Measurements from ENCODE around the gene REP15.
"Not testable (repeated sequence)": the region's sequence is repeated elsewhere in the genome, so short reads cannot be mapped to it uniquely, and the experiment has no call there.

The REP15 gene, protein sequence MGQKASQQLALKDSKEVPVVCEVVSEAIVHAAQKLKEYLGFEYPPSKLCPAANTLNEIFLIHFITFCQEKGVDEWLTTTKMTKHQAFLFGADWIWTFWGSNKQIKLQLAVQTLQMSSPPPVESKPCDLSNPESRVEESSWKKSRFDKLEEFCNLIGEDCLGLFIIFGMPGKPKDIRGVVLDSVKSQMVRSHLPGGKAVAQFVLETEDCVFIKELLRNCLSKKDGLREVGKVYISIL

DNA sequence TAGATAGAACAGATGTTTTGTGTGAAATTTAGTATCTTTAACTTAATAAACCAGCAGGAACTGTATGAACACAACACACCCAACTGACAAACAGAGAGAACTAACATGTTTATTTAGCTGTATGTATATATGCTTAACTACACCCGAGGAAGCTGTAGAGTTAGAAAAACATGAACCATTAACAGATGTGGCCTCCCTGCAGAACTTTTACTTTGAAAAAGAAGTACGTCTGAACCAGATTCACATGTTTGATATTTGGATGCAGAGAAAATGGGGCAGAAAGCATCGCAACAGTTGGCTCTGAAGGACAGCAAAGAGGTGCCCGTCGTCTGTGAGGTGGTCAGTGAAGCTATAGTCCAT lies at the start of gene REP15:
Gene REP15 (plus strand): TSS at position 155 of the 360 bp plus-strand sequence. CDS start 116 bp downstream, at position 271.
- no peak for DNase-seq (ENCODE audit: low read depth in 2 of 2)

DNA sequence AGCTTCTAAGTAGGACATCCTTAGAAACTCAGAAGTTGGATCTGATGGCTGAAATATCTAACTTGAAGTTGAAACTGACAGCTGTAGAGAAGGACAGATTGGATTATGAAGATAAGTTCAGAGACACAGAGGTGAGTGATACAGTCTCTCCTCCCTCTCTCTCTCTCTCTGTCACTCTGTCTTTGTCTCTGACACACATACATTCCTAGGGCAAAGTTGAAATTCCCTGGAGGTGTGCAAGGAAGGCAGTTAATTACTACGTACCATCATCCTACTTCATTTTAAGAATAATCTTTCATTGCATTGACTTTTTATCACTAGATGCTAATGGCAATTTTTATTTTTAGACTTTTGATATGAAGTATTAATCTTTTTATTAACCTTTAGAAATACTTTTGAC lies 46.2 kb upstream of the REP15 start:
- no peak for DNase-seq (ENCODE audit: low read depth in 2 of 2)

DNA sequence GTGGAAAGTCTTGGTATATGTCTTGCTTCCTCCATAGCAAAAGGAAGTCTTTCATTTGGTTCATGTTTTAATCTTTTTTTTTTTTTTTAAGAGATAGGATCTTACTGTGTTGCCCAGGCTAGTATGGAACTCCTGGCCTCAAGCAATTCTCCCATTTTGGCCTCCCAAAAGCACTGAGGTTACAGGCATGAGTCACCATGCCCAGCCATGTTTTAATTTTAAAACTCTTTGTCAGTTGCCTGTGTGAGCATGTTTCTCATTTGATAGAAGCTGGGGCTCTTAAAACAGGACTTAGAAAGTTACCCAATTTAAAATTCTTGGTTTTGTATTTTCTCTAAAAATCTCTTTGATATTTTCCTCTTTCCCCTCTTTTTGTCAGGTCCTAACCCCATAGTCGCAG lies 45.0 kb upstream of the REP15 start:
- no peak for DNase-seq (ENCODE audit: low read depth in 2 of 2)

DNA sequence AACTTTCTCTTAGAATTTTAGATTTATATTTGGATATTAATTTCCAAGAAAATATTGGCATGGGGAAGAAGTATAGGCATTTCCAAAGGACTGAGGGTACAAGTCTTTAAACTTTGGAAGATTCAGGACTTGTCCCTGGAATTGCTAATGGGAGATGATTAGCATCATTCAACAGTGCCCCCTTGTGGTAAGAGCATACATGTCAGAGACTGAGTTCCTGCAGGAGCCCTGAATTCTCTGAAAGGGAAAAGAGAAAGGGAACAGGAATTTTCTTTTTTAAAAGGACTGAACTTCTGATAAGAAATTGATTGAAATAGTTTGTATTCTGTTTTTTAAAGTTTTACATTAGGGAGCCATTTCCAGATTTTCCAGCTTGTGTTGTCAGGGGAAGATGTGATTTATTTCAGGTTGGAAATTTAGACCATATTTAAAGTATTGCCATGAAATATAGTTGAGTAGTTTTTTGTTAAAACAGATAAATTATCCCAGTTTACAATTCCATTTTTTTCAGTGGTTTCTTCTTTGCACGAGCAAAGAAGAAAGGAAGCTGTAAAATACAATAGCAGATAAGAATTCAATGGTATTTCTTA lies 44.0 kb upstream of the REP15 start:
- DNase-seq (ENCODE audit: low read depth in 2 of 2): peak in 1 of 2 donors; percentile 34

DNA sequence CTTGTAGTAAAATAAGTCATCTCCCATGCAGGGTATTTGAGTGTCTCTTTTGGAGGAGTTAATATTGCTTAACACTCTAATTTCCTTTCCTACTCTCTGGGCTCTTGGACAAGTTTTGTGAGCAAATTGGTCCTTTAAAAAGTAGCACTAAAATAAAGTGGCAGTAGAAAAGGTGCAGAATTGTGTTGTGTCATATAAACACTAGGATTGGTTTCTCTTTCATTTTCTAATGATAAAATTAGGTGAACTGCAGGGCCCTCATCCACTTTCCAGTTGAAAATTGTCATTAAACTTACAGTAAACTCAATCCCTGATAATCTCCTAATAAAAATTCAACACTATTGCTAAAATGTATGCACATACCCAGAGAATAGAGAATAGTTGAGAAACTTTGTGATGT lies 42.6 kb upstream of the REP15 start:
- DNase-seq (ENCODE audit: low read depth in 2 of 2): no peak

DNA sequence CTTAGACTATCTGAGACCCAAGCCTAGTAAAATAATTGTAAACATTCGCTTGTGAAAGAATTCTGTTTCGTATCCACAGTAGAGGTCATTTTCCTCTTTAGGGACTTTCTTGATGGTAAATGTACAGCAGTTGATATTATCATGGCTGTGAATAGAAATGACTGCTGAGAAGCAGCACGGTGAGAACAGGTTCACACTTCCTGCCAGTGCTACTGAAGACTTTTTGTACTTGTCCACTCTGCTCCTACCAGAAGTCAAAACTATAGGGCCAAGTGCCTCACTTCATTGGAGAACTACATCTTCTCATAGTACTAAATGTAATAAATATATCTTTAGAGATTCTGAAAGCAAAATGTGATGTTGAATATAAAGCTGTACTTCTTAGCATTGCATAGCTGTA lies 40.8 kb upstream of the REP15 start:
- not testable (repeated sequence) for DNase-seq (ENCODE audit: low read depth in 2 of 2)

DNA sequence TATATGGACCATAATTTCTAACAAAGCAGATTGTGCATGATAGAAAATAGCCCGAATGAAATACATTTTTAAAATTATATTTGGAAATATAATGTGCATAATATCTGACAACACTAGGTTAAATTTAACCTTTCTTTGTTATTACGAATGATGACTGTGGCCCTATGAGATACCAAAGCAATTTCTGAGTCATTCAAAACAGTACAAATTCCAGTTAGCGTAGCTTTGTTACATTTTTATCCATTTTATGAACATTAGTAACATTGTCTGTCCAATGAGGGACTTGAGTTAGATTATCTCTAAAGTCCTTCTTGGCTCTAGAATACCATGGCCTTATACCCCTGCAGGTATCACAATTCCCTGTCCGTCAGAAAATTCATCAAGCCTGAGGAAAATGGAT lies 39.0 kb upstream of the REP15 start:
- DNase-seq (ENCODE audit: low read depth in 2 of 2): no peak

DNA sequence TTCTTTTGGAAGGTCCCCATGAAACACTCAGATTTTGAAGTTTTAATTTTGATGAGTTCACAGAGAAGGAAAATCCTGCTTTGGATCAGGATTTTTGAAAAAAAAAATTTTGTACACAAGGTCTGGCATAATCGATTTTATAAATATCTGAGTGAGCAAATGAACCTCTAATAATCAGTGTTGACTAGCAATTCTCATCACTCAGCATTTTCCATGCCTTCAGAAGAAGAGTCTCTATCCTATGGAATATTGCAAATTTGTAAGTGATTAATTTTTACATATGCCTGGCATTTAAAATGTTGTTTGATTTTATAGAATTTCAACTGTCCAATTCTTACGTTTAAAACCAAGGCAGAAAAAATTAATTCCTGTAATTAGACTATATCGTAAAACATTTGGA lies 30.5 kb upstream of the REP15 start:
- DNase-seq (ENCODE audit: low read depth in 2 of 2): no peak

DNA sequence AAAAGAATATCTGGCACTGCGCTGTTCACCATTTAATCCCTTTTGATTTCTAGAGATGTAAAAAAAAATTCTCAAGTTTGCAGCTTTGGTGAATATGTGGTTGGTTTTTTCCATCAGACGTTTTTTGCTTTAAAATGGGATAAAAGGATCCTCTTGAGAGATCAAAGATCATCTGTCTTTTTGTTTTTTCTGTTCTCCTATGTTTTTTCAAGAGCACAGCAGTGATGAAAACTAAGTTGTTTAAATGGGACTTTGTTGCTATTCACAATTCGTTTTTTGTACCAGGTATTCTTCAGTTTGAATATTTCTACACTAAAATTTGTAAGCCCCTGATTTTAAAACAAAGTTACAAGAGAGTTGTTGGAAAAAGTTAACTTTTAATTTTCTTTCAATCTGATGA lies 29.7 kb upstream of the REP15 start:
- DNase-seq (ENCODE audit: low read depth in 2 of 2): no peak

DNA sequence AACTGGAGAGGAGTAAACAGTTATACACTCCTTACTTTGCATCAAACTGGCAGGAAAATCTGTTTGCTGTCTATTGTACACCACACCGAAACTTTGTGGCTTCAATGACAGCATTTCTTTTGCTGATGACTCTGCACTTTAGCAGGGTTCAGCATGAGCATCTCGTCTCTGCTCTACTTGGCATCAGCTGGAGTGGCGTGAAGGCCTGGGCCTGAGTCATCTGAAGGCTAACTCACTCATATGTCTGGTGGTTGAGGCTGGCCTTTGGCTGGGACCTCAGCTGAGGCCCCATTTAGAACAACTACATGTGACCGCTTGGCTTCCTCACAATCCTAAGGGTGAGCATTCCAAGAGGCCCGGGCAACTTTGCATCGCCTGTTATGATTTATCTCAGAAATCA lies 28.7 kb upstream of the REP15 start:
- no peak for DNase-seq (ENCODE audit: low read depth in 2 of 2)

DNA sequence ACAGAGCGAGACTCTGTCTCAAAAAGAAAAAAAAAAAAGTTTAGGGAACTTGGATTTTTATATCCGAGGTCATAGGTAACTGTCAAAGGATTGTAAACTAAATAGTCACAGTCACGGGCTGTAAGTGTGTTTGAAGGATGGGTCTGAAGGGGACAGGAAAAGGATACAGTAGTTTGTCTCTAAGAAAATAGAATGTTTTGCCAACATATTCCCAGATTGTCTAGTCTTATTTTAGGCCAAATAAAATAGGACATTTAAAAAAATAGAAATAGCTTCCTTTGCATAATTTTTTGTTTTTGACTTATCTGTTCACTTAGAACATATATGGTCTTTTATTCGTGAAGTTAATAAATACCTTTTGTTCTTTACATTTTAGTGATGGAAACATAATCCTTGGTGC lies 24.2 kb upstream of the REP15 start:
- DNase-seq (ENCODE audit: low read depth in 2 of 2): no peak

DNA sequence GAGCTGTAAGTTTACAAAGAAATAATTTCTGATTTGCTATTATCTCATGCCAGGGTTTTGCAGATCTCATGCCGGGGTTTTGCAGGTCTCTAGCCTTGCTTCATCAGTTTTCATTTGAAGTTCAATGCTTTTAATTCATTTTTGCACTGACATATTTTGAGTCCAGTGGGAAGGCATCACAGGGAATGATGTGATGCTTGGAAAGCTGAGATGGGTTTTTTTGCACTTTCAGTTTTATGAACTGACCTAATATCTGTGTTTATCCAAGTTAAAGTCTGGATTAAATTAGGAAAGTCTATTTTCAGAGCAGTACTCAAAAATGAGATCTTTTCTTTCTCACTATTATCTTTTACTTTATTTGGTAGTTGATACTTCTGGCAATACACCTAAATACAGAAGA lies 23.6 kb upstream of the REP15 start:
- no peak for DNase-seq (ENCODE audit: low read depth in 2 of 2)

DNA sequence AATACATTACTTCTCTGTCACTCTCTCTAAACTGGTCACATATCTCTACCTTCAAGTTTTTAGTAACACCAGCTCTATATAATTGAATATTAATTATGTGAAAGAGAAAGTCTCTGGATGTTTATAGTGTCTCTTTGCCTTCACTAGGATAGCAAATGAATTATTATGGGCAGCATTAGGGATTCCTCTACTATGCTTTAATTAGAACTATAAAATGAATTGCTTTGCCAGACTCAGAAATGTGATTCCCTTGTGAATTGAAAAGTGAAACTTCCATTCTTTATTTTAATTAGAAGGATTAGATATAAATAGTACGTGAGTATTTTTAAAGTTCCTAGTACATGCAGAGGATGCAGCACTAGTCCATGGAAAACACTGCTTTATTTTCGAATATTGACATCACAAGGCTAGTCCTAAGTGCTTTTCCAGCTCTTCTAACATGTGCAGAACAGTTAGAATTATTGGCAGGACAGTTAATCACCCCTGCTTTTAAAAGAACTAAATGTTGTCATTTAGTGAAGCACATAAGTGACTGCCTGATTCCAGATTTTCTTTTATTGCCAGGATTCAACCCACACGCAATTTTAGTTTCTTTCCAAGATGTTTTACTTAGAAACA lies 23.0 kb upstream of the REP15 start:
- no peak for DNase-seq (ENCODE audit: low read depth in 2 of 2)

DNA sequence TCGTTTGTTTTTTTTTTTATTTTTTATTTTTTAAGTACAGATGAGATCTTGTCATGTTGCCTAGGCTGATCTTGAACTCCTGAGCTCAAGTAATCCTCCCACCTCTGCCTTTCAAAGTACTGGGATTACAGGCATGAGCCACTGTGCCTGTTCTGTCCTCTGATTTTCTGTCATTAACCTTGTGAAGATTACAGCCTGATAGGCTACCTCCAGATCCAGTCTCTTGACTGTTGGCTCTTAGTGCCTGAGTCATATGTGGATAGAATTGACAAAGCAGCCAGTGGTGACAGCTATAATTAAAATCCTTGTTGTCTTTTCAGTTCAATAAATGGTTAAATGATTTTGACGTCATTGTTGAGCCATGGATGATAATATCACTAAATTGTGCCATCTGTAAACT lies 21.3 kb upstream of the REP15 start:
- DNase-seq (ENCODE audit: low read depth in 2 of 2): no peak

DNA sequence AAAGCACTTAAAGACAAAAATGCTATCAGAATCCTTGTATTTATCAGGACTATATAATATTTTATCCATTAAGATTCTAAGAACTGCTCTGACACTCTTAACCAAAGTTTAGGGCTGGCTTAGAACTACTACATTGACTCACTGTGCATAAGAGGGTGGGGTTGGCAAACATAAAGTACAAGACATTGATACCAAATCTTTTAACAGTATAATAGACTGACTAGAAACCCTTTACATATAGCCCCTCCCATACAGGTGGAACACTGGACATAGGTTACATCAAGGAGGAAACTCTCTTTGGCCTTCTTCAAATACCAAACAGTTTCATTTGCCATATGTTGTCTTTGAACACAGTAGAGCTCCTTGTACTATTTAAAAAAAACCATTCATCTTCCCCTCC lies 15.6 kb upstream of the REP15 start:
- no peak for DNase-seq (ENCODE audit: low read depth in 2 of 2)

DNA sequence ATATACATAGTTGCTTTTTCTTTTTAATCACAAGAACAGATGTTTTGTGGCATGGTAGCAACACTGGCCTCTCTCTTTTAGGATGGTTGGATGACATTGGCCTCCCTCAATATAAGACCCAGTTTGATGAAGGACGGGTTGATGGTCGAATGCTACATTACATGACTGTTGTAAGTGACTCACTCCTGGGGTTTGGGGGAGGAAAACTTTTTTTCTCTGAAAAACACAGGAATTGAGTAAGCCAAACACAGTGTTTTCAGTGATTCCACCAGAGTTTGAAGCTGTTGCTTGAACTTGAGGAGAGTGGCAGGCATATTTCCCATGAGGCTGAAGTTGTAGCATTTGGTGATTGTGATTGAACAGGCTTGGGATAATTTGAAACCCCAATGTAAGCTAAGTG lies 13.7 kb upstream of the REP15 start:
- no peak for DNase-seq (ENCODE audit: low read depth in 2 of 2)

DNA sequence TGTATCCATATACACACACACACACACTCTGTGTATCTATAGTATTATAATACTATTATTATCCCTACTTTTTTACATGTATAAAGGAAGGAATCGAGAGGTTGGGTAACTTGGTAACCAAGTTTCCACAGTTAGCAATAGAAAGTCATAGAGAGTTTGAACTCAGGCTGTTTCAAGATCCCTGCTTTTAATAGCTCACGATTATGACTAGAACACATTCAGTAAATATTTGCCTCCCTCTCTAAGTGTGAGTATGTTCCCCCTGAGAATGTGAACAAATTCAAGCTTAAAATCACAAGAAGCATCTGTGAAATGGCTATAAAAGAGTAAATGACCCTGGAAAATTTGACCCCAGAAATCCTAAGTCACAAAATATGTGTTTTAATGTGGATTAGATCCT lies 11.0 kb upstream of the REP15 start:
- no peak for DNase-seq (ENCODE audit: low read depth in 2 of 2)

DNA sequence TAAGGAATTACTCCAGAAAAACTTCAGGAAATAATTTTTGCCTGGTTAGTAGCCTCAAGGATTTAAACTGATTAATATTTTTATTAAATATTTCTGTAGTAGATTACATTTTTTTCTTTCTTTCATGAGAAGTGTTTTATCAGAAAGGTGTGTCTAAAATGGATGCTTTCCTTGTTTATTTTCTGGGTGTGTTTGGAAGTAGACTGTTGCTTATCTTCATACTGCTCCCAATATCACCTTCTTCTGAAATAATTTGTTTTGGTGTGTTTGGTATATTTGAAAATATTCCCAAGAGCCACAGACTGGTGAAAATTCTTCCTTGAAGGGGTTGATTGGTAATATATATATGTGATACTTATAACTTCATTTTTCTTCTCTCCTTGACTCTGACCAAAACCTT lies 10.1 kb upstream of the REP15 start:
- no peak for DNase-seq (ENCODE audit: low read depth in 2 of 2)

DNA sequence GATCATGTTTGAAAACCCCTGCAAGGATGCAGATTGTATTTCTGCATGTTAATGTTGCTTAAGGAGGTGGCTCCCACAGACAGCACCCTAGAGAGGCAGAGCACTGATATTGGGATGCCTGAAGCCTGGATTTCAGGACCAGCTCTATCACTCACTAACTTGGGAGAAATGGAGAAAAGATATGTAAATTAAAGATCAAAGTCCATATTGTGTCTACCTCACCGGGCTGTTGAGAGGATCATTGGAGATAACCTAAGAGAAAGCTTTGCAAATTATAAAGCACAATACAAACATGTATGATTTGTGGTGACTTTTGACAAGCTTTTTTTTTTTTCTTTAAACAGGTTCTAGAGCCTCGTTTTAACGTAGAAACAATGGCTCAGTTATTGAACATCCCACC lies 7.6 kb upstream of the REP15 start:
- no peak for DNase-seq (ENCODE audit: low read depth in 2 of 2)

DNA sequence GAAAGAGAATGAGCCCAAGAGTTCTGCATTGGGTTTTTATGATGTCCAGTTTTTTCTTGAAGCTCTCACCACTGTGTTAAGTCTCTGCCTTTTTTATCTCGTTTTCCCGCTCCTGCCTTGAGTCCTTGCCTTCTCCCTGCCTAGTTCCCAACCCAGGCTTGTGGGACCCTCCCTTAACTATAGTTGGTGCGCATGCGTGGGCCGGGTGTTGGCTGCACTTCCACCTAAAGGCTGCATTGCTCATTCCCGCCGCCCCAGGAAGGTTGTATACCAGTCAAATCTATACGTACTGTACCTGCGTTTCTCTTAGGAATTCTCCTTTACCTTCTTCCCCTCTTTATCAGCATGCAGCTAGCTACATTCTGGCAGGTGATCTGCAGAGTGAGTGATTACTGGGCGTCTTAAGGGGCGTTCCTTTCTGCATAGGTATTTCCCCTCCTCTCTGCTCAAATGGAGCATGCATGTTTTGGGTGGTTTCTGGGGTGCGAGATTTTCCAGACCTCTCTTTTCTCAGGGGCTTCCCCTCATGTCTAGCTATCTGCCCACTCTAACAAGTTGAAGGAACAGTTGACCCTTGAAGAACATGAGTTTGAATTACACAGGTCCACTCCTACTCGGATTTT lies 6.6 kb upstream of the REP15 start:
- DNase-seq (ENCODE audit: low read depth in 2 of 2): no peak

DNA sequence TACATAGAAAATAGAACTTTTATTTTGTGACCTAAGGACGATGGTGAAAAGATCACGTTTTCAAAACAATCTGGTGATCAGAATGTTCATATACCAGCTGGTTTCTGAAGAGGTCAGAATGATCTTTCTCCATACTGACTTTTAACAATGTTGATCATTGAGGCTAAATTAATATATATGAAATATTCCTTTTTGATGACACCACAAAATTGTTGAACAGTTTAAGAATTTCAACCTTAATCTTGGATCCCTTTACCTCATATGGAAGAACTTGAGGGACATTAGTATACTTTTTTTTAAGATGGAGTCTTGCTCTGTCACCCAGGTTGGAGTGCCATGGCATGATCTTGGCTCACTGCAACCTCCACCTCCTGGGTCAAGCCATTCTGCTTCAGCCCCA lies 2.8 kb upstream of the REP15 start:
- DNase-seq (ENCODE audit: low read depth in 2 of 2): no peak

DNA sequence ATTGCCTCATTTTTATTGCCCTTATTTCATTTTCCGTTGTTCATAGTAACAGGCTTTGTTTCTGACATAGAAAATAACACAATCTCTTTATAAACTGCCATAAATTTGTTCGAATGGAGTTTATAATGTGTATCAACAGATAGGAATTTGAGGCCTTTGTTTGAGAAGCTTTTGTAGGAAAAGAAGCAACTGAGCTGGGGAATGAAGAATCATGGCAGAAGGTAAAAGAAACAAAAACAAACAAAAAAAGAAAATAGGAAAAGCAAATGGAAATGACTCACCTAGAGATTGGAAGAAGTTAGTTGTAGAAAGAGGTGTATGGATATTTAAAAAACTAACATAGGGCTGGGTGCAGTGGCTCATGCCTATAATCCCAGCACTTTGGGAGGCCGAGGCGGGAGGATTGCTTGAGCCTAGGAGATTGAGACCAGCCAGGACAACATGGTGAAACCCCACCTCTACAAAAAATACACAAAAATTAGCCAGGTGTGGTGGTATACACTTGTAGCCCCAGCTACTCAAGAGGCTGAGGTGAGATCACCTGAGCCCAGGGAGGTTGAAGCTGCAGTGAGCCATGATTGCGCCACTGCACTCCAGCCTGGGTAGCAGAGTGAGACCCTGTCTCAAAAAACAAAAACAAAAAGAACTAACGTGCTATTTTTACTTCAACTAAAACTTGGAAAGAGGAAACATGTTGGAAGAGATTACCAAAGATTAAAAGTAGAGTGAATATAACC lies 523 bp upstream of the REP15 start:
- DNase-seq (ENCODE audit: low read depth in 2 of 2): no peak
